Measurements from ENCODE around the gene SORCS2. TPM values are rescaled to one million over a fixed set of nuclear protein-coding genes. Genes with fewer than 3 reads are reported as not detected.

SORCS2 gene
- total RNA-seq, 2 donors from 2014 or later = 0.25 TPM; not detected in 1

DNA sequence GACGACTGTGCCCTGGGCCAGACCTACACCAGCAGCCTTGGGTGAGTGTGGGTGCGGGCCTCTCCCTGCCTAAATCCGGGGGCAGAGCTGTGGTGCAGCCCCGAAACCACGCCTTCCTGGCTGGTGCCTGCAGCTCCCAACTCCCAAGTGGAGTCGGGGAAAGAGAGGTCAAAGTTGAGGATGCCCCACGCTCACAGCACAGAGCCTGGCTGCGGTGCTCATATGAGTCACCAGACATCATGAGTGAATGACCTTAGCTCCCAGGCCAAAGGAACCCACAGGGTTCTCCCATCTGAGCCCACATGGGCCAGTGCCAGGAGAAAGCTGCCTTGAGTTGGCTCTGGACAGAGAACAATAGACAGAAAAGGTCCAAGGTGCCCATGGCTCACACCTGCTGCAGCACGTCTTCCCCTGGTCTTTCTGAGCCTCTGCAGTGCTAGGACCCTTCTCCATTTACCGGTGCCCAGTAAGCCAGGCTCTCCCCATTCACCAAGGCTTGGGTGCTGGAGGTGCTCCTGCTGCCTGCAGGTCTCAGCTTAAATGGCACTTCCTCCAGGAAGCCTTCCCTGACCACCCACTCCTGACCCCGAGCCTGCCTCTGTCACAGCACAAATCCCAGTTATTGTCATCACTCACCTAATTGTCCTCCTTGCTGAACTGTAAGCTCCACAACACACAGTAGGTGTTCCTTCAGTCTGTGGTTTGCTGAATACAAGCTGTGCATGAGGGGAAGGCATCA, 523.1 kb downstream of the SORCS2 start:
- Mint-ChIP-seq H3K36me3 (no peaks in the 10 kb centered on the region), H3K9me3 (no peaks in the 10 kb centered on the region), H3K27ac (no peak overlapping the region)
- ATAC-seq (no peak), DNase-seq (ENCODE audit: low spot score in 2 of 2) (no peak)

DNA sequence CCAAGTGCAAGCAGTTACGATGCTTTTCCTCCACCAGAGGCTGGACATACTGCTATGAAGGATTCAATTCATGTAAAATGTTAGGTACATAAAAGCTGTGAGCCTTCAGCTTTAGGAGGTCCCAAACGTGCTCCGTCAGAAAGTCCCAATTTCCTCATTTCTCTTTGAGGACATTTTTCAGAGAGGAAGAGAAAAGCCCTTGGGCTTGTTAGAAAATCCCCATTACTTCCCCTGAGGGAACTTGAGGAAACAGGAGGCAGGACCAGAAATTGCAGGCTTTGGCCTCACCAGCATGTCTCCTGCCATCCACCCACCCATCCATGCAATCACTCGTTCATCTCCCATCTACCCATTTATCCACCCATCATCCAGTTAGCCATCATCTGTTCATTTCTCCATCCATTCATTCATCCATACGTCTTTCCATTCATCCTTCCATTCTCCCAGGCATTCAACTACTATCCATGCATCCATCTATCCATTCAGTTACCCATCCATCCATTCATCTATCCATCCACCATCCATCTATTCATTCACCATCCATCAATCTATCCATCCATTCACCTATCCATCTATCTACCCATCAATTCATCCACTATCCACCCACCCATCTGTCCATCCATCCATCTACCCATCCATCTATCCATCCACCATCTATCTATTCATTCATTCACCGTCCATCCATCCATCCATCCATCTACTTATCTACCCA, 523.8 kb downstream of the SORCS2 start:
- no peaks in the 10 kb centered on the region for H3K36me3 Mint-ChIP-seq
- no peak overlapping the region for H3K27ac Mint-ChIP-seq
- no peaks in the 10 kb centered on the region for H3K9me3 Mint-ChIP-seq
- DNase-seq (ENCODE audit: low spot score in 2 of 2) = no peak
- no peak for ATAC-seq

DNA sequence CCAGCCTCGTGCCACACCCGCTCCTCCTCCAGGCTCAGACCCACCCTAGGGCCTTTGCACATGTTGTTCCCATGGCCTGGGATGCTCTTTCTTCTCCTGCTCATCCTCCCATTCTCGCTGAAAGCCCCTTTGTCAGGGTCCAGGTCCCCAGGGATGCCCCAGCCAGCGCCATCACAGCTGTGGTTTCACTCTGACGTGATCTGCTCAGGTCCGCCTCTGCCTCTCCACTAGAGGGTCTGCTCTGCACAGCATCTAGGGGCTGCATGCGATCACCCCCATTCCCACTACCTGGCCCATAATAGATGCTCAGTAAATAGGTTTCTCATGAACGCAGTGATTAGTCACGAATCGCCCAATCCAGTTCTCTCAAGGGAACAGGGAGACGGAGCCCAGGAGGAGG, 524.8 kb downstream of the SORCS2 start:
- no peak for DNase-seq (ENCODE audit: low spot score in 2 of 2)
- no peak for ATAC-seq
- Mint-ChIP-seq H3K9me3 (no peaks in the 10 kb centered on the region), H3K36me3 (no peaks in the 10 kb centered on the region), H3K27ac (no peak overlapping the region)

DNA sequence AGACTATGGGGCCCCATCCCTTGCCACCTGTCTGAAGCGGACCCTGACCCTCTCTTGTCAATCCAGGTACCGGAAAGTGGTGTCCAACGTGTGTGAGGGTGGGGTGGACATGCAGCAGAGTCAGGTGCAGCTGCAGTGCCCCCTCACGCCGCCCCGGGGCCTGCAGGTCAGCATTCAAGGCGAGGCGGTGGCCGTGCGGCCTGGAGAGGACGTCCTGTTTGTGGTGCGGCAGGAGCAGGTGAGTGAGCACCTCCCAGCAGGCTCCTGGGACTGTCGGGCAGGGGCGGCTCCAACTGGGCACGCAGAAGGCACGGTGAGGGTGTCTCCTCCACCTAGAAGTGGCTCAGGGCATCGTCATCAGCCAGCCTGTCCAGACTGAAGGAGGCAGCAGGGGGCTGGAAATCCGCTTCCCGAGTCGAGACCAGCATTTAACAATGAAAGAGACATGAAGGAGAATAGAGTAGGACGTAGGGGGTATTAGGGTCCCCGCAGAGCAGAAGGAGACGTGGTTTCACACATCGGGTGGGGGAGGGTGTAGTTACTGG, 525.7 kb downstream of the SORCS2 start:
- H3K27ac Mint-ChIP-seq = no peak overlapping the region
- H3K36me3 Mint-ChIP-seq = no peaks in the 10 kb centered on the region
- no peaks in the 10 kb centered on the region for H3K9me3 Mint-ChIP-seq
- no peak for DNase-seq (ENCODE audit: low spot score in 2 of 2)
- ATAC-seq = no peak

DNA sequence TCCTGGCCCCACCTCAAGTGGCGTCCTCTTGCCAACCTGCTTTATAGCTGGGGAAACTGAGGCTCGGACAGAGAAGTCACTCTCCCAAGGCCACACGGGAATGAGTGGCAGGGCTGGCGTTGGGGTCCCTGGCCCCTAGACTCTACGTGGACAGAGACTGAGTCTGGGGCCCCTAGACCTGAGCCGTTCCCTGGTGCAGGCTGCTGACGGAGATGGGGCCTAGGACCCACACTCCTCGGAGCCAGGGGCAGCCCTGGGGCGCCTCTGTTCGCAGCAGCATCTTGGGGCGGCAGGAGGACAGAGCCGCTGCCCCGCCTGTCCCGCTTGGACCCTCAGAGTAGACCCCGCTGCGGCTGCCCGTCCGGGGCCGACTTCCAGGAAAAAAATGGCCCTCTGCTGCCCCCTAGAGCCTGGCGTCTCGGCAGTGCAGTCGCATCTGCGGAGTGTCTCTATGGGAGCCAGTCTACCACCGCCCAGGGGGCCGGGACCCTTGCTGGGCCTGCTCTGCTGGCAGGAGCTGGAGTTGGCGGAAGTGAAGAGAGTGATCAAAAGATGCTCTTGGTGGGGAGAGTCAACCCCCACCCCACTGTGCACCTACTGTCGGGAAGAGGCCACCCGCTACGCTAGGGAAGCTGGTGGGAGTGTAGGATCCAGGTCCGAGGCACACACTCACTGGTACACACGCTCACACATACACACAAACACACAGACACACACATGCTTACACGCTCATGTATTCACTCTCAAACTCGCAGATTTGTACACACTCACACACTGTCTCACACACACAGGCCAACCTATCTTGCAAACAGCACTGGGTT, 527.2 kb downstream of the SORCS2 start:
- peak in 1 of 2 donors; percentile 74 for DNase-seq (ENCODE audit: low spot score in 2 of 2)
- no peak overlapping the region for H3K27ac Mint-ChIP-seq
- H3K9me3 Mint-ChIP-seq = peaks cover 6 to 8% of the 10 kb centered on the region in 2 donors
- peak; percentile 69 to 81 for ATAC-seq
- H3K36me3 Mint-ChIP-seq = no peaks in the 10 kb centered on the region

DNA sequence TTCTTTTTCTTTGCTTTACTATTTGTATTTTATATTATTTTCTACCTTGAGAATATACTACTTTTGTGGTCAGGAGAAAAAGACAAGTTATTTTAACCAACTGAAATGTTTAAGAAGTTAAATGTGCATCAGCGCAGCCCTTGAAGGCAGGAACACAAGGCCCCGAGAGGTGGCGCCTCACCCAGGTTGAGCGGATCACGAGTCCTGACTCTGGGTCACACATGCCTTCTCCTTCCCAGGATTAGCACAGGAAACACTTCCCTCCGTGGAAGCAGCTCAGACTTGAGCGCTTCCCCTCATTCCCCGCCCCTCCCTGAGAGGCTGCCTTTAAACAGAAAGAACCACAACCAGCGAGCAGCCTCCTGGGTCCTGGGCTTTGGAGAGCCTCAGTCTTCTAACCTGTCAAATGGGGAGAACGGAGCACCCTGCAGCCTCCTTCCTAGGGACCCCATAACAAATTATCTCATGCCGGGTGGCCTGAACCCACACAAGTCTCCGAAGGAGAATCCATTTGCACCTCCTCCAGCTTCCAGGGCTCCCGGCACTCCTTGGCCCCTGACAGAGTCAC, 529.7 kb downstream of the SORCS2 start:
- DNase-seq (ENCODE audit: low spot score in 2 of 2) = no peak
- no peaks in the 10 kb centered on the region for H3K36me3 Mint-ChIP-seq
- peaks cover 9 to 10% of the 10 kb centered on the region in 2 donors for H3K9me3 Mint-ChIP-seq
- no peak for ATAC-seq
- H3K27ac Mint-ChIP-seq = no peak overlapping the region

DNA sequence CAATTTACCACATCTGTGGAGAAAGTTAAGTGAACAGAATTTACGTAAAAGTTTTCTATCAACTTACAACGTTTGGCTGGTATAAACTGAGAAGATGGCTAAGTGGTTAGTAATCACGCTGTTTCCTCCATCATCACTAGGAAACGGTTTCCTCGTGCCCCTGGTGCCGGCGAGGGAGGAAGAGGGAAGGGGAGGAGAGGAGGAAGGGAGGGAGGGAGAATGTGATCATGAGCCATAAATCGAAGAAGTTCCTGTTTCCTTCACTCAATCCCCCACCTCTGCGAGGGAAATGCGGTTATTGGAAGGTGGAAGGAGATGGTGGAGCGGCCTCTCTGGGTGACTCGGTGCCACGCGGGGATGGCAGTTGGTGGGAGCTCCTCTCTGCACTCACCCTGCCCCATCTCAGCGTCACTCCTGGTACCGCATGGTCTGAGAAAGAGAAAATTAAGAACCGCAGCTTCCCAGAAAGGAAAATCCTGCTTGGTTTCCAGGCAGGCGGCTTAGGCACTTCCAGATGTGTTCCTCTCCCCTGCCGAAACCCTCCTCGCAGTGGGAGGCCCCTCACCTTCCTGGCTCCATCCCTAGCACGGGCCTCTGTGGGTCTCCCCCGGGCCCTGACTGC, 530.5 kb downstream of the SORCS2 start:
- peak overlapping the region in 1 of 2 donors; percentile 56 for H3K27ac Mint-ChIP-seq
- DNase-seq (ENCODE audit: low spot score in 2 of 2) (no peak), ATAC-seq (no peak)
- peaks cover 9 to 10% of the 10 kb centered on the region in 2 donors for H3K9me3 Mint-ChIP-seq
- no peaks in the 10 kb centered on the region for H3K36me3 Mint-ChIP-seq

DNA sequence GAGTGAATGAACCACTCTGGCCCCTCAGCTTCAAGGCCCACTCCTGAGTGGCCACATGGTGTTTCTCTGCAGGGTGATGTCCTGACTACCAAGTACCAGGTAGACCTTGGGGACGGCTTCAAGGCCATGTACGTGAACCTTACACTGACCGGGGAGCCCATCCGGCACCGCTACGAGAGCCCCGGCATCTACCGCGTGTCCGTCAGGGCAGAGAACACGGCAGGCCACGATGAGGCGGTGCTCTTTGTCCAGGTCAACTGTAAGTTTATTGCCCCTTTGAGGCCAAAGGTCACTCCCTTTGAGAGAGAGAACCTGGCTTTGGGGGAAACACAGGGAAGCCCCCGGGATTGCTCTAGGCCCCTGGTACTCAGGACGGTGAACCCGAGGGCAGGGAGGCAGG, 531.3 kb downstream of the SORCS2 start:
- H3K9me3 Mint-ChIP-seq = peaks cover 9 to 10% of the 10 kb centered on the region in 2 donors

DNA sequence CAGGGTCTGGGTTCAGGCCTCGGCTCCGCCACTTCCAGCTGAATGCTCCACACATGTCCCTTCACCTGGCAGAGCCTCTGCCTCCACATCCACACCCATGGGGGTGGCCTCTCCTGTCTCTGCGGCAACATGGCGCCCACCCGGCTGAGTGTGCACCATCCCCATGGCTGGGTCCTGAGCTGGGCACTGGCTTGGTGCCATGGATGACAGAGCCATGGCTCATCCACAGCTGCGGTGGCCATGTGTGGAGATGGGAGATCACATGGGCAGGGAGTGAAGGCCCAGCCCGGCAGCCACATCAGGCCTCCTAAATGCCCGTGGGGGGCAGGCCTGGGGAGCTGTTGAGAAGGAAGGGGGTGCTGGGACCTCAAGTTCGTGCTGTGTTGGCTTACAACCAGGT, 533.6 kb downstream of the SORCS2 start:
- peaks cover 9 to 10% of the 10 kb centered on the region in 2 donors for H3K9me3 Mint-ChIP-seq
- no peaks in the 10 kb centered on the region for H3K36me3 Mint-ChIP-seq
- no peak for DNase-seq (ENCODE audit: low spot score in 2 of 2)
- ATAC-seq = no peak
- no peak overlapping the region for H3K27ac Mint-ChIP-seq

More for the DNA sequence above, 531.3 kb downstream of the SORCS2 start:
- peak overlapping the region in 1 of 2 donors; percentile 56 for H3K27ac Mint-ChIP-seq
- no peak for DNase-seq (ENCODE audit: low spot score in 2 of 2)
- no peak for ATAC-seq
- no peaks in the 10 kb centered on the region for H3K36me3 Mint-ChIP-seq

DNA sequence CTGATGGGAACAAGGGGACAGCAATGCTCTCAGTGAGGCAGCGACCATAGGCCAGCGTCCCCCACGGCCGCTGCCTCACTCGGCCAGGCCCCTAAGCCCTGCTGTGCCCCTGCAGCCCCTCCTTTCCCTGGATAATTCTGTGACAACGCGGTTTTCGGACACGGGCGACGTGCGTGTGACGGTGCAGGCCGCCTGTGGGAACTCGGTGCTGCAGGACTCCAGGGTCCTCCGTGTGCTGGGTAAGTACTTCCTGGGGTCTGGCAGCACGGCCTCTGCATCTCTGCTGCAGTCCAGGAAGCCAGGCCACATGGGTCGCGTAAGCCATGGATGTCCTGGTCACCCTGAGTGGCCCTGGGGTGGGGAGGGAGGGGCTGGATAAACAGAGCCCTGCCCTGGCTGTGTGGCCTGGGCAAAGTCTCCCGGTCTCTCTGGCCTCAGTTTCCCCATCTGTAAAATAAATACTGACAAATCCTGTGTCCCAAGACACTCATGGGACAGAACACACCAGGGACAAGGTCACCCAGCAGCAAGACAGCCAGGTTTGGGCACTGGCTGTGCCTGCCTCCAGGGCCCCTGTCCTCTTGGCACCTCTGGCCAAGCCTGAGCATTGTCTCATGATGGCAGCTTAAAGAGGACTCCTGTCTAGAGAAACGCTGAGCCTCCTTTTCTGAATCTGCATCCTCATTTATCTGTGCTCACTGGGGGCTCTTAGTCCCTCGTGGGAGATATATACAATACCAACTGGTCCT, 534.5 kb downstream of the SORCS2 start:
- Mint-ChIP-seq H3K27ac (no peak overlapping the region), H3K9me3 (peaks cover 9 to 10% of the 10 kb centered on the region in 2 donors), H3K36me3 (no peaks in the 10 kb centered on the region)
- DNase-seq (ENCODE audit: low spot score in 2 of 2) (no peak), ATAC-seq (no peak)

DNA sequence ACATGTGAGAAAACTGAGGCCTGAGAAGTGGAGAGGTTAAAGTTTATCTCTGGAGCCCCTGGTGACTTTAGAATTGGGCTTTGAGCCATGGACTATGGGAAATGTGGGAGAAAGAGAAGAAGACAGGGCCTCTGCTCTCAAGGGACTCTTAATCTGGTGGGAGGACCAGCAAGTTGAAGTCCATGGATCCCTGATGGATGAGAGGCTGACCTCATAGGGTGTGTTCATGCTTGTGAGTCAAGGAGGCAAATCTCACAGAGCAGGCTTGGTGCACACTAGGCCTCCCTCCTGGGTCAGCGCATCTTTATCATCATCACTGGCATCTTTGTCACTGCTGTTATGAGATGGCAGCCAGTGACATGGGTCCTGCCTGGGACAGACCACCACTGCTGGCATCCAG, 535.4 kb downstream of the SORCS2 start:
- no peak overlapping the region for H3K27ac Mint-ChIP-seq

DNA sequence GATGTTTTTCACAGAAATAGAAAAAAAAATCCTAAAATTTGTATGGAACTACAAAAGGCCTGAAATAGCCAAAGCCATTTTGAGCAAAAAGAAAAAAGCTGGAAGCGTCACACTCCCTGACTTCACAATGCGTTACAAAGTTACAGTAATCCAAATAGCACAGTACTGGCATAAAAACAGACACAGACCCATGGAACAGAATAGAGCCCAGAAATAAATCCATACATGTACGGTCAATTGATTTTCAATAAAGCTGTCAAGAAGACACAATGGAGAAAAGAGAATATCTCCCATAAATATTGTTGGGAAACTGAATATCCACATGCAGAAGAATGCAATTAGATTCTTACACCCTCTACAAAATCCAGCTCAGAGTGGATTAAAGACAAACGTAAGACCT, 539.1 kb downstream of the SORCS2 start:
- Mint-ChIP-seq H3K36me3 (no peaks in the 10 kb centered on the region), H3K27ac (no peak overlapping the region), H3K9me3 (no peaks in the 10 kb centered on the region)
- ATAC-seq (no peak), DNase-seq (ENCODE audit: low spot score in 2 of 2) (no peak)

More for the DNA sequence above, 535.4 kb downstream of the SORCS2 start:
- no peak for DNase-seq (ENCODE audit: low spot score in 2 of 2)
- no peak for ATAC-seq
- Mint-ChIP-seq H3K36me3 (no peaks in the 10 kb centered on the region), H3K9me3 (peaks cover 9 to 10% of the 10 kb centered on the region in 2 donors)

DNA sequence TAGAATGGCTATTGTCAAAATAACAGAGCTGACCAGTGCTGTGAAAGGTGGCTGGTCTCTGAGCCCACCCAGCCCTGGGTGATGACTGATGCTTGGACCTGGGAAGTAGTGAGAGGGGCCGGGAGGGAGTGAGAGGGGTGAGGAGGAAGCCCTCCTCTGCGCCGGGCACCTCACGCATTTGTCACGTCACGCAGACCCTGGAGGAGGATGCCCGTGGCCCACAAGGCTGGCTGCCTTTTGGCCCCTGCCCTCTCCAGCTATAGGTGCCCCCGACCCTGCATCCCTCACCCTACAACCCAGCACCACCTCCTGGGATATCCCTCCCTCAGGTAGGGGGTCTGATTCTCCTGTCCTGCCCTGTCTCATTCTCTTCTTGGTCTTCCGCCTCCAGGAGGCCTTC, 539.9 kb downstream of the SORCS2 start:
- H3K27ac Mint-ChIP-seq = no peak overlapping the region
- no peaks in the 10 kb centered on the region for H3K9me3 Mint-ChIP-seq
- DNase-seq (ENCODE audit: low spot score in 2 of 2) (no peak), ATAC-seq (no peak)
- no peaks in the 10 kb centered on the region for H3K36me3 Mint-ChIP-seq

DNA sequence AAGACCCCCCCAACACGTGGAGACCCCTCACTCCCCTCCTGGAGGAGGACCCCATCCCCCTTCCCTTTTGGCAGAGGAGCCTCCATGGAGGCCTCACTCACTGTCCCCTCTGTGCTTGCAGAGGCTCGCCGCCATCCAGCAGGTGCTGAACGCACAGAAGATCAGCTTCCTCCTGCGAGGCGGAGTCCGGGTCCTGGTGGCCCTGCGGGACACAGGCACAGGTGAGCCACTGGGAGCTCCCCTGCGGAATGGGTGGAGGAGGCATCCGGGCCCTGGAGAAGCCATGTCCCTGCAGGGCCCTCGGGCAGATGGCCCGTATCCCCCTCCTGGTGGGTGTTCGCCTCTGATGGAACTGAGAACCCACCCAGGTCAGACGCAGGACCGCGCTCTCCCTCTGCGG, 540.9 kb downstream of the SORCS2 start:
- H3K9me3 Mint-ChIP-seq = no peaks in the 10 kb centered on the region
- H3K27ac Mint-ChIP-seq = no peak overlapping the region
- ATAC-seq (no peak), DNase-seq (ENCODE audit: low spot score in 2 of 2) (no peak)
- H3K36me3 Mint-ChIP-seq = no peaks in the 10 kb centered on the region

DNA sequence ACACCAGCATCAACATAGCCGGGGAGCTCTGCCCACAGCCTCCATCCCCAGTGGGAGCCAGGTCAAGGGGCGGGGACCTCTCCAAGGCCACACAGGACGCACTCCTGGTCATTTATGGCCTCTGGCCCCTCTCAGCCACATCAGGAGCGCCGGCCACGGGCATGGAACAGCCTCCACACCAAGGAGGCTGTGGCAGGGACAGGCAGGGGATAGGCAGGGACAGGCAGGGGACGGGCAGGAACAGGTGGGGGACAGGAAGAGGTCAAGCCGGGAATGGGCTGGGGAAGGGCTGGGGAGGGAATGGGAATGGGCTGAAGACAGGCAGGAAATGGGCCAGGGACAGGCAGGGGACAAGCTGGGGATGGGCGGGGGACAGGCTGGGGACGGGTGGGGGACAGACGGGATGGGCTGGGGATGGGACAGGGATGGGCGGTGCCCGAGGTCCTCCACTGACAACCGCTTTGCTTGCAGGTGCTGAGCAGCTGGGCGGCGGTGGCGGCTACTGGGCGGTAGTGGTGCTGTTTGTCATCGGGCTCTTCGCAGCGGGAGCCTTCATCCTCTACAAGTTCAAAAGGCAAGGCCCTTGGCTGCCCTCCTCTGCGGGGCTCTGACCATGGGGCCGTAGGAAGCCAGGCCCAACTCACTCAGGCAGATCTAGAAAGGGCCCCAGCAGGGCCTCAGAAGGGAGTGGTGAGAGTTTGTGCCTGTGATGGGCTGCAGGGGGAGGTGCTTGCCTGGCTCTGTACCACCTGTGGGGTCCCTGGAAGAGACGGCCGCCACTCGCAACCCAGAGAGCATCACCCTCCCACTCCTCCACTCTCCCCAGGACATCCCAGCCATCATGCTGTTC, 541.7 kb downstream of the SORCS2 start:
- DNase-seq (ENCODE audit: low spot score in 2 of 2) (no peak), ATAC-seq (peak in 1 of 2 donors; percentile 16)
- no peak overlapping the region for H3K27ac Mint-ChIP-seq
- no peaks in the 10 kb centered on the region for H3K36me3 Mint-ChIP-seq
- H3K9me3 Mint-ChIP-seq = no peaks in the 10 kb centered on the region

Data from activated naive CD4-positive, alpha-beta T cell treated with anti-CD3 and anti-CD28 coated beads, Interleukin-2, amount 50 U/mL, for 72 hours (primary cell).